Vagina (tissue), 2 donors: ENCODE results near the gene ZNF280D.

Experiments
- CTCF ChIP-seq, 3 experiments: fragments of 450-650 bp in 2 of 3; fragments of 200-600 bp in 1 of 3; sonication (generic) in 1 of 3; IDR thresholded peaks; one replicate each; pipeline ENCODE4 v1.5.1; 2017 to 2019; ENCODE audit warnings: antibody characterized with exemption in 3 of 3, mild to moderate bottlenecking in 2 of 3, moderate library complexity in 2 of 3
- POLR2A ChIP-seq, 2 donors: fragments of 450-650 bp; IDR thresholded peaks; one replicate each; pipeline ENCODE4 v1.6.1; 2017; ENCODE audit warnings: antibody characterized with exemption in 2 of 2, mild to moderate bottlenecking in 2 of 2, moderate library complexity in 2 of 2
- POLR2AphosphoS5 ChIP-seq, 2 donors: sonication (generic); formaldehyde crosslinking; IDR thresholded peaks; one replicate each; pipeline ENCODE4 v1.9.0; 2017; ENCODE audit warnings: antibody characterized with exemption in 2 of 2, mild to moderate bottlenecking in 2 of 2, low read depth in 1 of 2; ENCODE audit not compliant: insufficient read depth in 1 of 2

GRCh38 chr15:56586206-56586605 is 147.1 kb downstream of the ZNF280D start:
- no peak for TF ChIP-seq POLR2A (IDR thresholded peaks at IDR 0.05)
- no peak for TF ChIP-seq CTCF (IDR thresholded peaks at IDR 0.05)
- no peak for TF ChIP-seq POLR2AphosphoS5 (IDR thresholded peaks at IDR 0.05; ENCODE audit: insufficient read depth in 1 of 2, low read depth in 1 of 2)
